Muscle of arm (tissue), 12 donors: Measurements from ENCODE around the gene SLC13A3. TPM values are rescaled to one million over a fixed set of nuclear protein-coding genes. Genes with fewer than 3 reads are reported as not detected.

Experiments used
- DNase-seq: peaks from one replicate; pipeline ENCODE4 v3.0.0-alpha.2; 2013
- polyA plus RNA-seq, 12 donors: library from polyadenylated mRNA; unstranded; fragments of 120-200 nt; gene quantifications; one replicate each; pipeline ENCODE4 v1.2.1, GENCODE V29; 2013; ENCODE audit not compliant: insufficient read length in 12 of 12

SLC13A3 gene
- polyA plus RNA-seq, 12 donors = 2.4 to 4.7 (median 3.3) TPM; not detected in 2

DNA sequence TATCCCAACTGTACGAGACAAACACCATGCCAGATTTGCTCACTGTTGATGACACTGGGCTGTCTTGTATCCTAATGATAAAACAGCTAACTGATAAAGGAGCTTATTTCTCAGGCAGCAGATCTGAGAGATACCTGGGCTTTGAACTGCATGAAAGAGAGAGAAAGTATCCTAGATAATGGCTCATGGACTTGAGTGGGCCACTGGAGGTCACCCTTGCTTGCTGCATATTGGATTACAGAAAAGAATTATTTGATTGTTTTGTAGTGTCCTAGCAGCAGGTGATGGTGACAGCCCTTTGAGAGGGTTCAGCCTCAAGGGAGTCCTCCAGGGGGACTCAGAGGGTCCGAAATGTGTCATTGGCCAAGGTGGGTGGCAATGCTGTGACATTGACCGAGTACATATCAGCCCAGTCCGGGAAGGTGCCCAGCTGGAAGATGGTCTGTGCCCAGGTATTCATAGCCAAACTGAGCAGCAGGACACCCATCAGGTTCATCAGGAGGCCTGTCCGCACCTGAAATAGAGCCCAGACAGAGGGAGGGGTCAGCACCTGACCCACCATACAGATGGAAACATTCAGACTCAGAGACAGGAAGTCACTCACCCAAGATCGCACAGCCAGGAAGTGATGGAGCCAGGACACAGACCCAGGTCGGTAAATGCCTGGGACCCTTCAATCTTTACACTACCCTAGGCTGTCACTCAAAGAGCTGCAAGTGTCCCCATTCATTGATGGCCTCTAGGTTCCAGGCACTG is 91.4 kb downstream of the SLC13A3 start:
- DNase-seq = no peak

DNA sequence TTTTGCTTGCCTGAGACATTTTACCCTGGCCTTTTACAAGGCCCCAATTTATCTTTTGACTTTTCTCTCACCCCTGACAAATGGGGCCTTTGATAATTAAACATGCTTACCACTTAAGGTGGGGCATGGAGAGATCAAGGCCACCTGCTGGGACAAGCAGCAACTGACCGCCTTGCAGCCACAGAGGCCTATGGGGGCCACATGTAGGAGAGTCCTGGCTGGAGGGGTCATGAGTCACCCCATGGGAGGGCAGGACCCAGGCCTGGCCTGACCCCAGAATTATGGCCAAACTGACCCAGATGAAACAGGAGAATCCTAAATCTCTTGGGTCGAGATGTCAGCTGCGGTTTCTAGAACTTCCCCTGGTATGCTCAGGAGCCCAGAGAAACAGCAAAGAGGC is 92.3 kb downstream of the SLC13A3 start:
- DNase-seq = no peak

DNA sequence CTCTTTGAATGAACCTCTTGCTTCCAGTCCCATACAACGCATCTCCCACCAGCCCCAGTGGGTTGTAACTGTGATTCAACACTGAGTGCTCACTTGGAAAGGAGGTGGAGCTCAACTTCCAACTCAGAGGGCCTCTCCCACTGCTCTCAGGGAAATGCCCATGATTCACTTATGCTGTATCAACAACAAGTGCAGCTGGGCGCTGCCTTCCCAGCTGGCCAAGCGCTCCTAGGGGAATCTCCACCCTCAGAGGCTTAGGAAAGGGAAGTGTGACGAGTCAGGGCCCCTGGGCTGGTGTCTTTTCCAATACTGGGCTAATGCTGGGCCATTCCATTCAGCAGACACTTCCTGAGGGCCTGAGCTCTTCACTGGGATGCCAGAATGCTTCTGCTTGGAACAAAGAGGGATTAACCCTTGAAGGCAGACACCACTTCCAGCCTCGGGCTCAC is 92.7 kb downstream of the SLC13A3 start:
- DNase-seq = no peak

DNA sequence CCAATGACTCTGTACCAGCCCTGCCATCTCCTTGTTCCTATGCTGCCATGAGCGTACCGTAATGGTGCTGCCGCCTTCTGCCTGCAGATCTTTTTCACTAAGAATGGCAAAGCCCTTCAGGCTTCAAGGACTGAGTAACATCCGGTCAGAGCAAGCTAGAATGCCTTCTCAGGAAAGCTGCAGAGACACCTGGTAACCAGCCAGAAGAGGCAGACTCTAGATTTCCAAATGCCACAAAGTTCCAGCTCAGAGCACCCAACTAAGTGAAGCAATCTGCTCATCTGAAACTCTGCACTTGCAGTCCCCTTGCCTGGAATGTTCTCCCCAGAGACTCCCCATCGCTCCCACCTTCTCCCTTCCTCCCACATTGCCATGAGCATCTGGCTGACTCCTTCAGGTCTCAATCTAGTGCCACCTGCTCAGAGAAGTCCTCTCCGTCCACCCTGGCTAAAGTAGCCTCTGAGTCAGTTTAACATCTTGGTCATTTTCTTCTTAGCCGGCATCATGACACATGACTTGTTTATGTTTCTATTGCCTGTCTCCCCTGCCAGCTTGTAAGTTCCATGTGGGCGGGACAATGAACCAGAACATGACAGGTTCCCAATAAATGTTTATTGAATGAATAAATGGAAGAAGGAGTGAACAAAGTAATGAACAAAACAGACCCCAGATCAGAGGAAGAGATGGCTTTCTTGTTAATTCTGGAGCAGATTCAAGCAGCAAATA is 93.9 kb downstream of the SLC13A3 start:
- no peak for DNase-seq

DNA sequence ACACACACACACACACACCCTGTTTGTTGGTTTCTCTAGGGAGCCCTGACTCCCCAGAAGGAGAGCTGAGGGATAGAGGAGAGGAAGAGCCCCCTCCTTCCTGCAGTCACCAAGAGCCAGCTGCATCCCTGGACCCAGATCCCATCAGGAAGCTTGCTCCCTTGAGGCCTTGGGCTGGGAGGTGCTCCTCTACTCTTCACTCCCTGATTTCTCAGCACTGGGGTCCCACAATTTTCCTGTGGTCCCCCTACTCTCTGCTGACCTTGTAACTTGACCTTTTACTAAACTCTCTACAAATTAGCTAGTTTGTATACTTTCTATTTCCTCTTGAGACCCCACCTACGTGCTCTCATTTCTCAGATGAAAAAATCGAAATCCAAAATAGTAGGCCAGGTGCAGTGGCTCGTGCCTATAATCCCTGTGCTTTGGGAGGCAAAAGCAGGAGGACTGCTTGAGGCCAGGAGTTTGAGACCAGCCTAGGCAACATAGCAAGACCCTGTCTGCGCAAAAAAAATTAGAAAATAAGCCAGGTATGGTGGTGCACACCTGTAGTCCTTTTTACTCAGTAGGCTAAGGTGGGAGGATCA is 95.8 kb downstream of the SLC13A3 start:
- DNase-seq = no peak

DNA sequence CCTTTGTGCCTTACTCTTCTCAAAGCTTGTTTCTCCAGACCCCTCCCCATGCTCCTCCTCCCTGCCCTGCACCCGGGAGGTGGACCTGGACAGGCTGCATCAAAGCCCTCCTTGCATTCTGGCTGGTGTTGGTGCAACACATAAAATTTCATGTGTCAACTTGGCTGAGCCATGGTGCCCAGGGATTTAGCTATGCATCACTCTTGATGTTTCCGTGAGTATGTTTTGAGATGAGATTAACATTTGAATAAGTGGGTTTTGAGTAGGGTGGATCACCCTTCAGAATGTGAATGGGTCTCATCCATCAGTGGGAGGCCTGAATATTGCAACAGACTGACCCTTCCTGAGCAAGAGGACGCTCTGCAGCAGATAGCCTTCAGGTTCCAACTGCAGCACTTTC is 96.4 kb downstream of the SLC13A3 start:
- DNase-seq = no peak

DNA sequence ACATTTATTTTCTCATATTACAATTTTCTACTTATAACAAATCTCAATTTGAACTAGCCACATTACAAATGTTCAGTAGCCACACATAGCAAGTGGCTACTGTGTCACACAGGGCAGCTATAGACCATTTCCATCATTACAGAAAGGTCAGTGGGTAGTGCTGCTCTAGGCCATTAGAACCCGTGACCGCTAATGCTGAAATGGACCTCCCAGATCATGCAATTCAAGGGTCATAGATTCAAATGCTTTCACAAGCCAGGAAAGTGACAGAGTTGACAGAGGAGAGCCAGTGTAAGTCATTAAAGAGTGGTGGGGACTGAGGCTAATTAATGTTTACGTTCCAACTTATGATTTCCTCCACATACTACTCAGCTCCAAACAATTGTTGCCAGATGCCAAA is 97.3 kb downstream of the SLC13A3 start:
- no peak for DNase-seq

DNA sequence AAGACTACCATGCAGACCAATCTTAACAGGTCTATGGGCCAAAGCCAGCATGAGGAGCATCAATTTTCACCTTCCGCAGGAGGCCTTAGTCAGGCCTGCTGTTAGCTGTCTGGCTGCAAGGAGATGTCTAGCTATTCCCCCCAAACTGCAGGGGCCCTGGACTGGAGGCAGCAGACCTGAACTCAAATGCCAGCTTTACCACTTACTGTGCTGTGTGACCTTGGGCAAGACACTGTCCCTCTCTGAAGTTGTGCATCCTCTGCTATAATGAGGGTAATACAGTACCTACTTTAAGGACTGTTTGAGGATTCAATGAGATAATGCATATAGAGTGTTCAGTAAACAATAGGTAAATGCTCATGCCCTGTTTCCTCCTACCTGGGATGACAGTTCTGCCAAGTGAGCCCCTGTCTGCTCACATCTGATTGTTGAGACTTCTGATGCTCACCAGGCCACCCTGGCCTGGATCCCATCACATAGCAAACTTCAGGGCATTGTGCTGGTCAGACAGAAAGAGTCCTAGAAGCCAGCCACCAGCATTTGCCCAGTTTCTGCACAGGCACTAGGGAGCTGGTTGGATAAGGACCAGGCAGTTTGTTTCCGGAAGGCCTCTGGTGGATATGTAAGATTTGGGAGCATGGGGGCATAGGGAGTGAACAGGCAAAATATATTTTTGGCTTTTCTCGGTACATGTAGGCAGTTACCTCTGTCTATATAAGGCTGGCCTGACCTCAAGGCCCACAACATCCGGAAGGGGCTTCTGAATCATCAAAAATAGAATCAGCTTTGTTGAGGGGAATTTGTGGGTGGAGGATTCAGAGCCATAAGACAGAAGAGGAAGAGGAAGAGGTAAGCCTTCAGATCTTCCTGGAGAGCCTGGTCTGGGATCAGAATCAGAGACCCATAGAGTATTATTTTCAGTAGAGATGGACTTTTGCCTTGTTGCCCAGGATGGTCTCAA is 98.5 kb downstream of the SLC13A3 start:
- no peak for DNase-seq

DNA sequence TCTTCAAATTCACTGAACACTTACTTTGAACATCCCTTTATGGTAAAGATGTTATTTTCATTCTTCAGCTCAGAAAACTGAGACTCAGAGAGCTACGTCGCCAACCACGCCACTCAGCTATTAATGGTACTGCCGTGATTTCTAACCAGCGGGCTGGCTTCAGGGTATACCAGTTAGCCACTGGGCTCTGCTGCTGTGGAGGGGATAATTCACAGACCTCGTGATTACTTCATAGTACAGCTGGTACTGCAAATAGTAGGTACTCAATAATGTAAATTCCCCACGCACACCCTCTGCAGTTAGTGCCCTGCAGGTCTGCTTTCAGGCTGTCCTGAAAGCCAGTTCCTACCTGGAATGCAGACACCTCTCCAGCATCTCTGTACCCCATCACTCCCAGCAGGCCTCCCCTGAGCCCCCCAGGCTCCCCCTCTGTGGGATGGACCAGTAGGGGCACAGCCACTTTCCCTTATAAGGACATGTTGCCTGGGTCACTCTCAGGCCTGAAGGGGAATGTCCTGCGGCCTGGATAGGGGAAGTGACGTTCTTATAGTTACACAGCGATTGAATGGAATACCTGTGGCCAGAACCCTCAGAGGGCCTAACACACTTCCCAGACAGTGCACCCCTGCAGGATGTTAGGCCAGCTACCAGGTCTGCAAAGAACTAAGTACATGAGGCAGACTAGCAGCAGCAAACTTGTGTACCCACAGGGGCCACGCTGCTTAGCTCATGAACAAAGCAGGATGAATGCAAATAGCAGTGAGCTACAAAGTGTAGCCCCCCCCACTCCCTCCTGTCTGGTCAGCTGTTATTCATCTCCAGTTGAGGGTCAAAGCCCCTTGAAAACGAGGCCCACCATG is 99.5 kb downstream of the SLC13A3 start:
- DNase-seq = no peak

DNA sequence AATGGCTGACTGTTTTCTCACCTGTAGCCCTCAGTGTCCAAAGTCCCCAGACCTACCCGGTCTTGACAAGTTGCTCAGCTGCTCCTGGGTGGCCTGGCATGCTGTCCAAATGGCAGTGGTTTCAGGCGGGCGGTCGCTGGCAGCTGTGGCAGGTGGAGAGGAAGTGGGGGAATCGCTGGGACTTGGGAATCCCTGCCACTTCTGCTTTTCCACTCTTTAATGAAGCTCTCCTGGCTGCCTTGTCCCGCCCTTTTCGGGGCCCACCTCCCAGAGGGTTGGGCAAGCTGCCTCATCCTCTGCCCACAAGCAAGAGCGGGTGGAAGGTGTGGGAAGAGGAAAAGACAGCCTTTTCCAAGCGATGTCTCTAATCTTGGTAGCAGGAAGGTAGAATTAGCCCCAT is 100.8 kb downstream of the SLC13A3 start, which contains the start of gene OCSTAMP:
TSS of gene OCSTAMP (minus strand) at position 194 of the 400 bp plus-strand sequence. CDS start at position 100, 94 bp downstream.
- no peak for DNase-seq

DNA sequence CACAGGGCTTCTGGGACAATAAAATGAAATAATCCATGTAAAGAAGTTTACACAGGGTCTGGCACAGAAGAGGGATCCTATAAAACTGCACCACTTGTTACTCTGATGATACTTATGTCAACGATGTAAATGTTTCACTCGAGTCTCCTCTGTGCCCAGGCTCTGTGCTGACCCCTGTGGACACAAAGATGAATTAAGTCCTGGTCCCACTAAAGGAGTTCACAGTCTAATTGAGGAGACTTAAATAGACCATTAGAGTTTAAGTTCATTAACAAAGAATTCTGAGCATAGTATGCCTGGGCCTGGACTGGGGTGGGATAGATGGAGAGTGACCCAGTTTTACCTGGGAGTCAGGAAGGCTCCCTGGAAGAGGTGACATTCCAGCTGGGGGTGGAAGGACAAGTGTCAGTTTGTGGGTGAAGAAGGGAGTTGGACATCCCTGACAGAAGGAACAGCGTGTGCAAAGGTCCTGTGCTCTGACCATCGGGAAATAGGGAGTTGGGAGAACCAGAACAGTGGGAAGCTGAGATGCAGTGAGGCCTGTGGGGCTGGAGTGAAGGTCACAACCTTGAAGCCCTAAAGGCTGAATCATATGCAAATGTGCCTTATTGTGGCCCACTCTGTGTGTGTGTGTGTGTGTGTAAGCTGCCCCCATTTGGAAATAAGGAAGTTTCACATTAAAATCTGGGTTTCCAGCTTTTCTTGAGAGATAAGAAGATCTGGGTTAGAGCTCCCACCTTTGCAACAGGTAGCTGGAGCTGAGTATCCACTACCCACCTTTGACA is 101.9 kb downstream of the SLC13A3 start:
- no peak for DNase-seq

DNA sequence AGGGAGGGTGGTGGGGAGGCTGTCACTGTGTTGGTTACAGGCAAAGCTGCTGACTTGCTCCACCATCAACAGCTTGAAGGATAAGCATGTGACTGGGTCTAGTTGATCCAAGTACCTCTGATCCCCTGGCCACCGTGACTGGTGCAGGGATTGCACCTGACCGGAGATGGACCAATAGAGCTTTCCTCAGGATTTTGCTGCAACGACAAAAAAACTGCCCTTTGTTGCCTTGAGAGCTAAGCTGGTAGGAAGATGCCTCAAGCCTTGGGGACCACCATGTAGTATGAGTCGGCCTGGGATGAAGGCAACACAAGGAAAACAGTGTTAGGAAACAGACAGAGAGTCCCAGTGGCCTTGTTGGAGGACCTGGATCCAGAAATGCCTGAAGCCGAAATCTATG is 102.6 kb downstream of the SLC13A3 start:
- no peak for DNase-seq

DNA sequence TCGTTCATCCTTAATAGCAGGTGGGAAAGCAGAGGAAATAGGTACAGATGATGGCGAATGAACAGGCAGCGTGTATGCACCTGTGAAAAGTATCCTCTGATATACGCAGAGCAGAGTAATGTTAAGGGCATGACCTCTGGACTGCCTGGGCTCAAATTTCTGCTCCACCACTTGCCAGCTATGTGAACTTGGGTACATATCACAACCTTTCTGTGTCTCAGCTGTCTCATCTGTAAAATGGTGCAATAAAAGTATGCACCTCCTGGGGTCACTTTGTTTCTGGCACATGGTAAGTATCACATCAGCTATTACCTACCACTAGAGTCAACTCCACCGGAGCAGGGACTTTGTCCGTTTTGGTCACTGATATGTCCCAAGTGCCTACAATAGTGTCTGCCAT is 103.3 kb downstream of the SLC13A3 start:
- DNase-seq = no peak

DNA sequence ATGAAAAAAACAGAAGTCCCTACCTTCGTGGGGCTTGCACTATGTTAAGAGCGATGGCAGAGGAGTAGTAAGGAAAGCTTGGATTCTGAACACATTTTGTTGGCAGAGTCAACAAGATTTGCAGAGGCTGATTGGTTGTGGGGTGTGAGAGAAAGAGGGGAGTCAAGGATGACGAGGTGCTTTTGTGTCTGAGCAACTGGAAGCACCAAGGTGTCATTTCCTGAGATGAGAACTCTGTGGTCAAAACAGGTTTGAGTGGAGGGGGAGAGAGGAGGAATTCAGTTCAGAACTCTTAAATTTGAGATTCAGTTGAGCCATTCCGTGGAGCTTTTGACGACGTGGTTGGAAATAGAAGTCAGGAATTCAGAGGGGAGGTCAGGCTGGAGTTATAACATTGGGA is 104.3 kb downstream of the SLC13A3 start:
- no peak for DNase-seq

DNA sequence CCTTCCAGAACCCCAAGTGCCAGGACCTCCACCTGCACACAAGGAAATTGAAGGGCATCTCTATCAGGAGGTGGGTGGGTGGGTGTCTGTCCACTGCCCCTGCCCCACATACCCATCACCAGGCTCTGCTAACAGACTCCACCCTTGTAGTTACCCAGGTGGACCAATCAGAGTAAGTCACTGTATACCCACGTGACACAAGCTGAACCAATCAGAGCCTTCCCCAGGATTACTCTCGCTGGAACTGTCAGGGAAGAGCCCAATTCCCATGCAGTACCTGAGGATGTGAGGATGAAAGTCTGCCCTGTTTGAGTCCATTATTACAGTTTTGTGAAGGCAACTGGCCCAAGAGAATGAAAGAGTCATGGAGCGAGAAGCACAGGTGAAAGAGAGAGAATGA is 105.0 kb downstream of the SLC13A3 start:
- no peak for DNase-seq

DNA sequence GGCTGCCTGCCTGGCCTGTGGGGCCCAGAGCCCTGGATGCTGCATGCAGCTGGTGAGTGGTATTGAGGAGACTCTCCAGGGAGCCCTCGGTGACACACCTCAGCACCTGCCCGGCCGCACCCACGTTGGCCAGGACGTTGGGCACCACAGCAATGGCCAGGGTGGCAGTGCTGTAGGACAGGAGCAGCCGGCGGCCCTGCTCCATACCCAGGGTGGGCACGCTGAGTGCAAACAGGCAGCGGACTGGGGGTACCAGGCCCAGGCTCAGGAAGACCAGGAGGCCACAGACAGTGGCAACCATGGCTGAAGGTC is 105.5 kb downstream of the SLC13A3 start:
- no peak for DNase-seq

DNA sequence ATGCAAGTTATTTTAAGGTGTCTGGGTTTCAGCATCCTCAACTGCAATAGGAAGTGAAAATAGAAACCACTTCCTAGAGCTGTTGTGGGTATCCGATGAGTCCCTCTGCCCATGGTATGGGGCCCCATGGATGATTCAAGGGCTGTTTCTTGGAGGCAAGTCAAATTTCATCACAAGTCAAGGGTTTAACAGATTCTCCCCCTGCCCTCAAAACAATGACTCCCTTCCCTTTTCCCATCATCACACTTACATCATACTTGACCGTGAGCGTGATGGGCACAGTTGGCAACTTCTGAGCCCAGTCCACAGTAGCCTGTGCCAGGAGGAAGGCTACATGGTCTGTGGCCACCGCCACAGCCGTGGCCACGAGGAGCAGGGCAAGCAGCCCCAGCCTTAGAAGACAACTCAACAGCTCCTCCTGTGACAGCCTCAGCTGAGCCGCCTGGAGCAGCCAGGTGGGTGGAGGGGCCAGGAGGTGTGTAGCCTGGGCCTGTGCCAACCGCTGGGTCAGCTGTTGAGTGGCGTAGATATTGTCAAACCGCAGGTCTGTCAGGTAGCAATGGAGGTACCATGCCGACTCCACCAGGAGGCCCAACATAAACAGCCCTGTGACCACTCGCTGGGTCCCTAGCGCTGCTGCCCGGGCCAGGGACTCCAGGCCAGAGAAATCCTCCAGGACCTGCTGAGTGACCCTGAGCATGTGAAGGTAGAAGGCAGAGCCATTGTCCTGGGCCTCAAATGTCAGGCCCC is 106.0 kb downstream of the SLC13A3 start:
- no peak for DNase-seq

DNA sequence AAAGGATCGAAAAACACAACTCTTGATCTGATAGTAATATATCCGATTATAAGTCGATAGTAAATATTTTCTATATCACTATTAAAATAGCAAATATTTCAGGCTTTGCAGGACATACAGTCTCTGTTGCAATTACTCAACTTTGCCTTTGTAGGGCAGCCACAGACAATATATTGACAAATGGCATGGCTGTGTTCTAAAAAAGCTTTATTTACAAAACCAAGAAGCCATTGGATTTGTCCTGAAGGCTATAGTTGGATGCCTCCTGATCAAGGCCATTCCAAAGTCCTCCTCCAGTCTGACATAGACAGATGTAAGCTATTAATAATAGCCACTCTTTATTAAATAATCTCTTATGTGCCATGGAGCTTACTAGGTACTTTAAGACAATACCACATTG is 106.7 kb downstream of the SLC13A3 start:
- no peak for DNase-seq

DNA sequence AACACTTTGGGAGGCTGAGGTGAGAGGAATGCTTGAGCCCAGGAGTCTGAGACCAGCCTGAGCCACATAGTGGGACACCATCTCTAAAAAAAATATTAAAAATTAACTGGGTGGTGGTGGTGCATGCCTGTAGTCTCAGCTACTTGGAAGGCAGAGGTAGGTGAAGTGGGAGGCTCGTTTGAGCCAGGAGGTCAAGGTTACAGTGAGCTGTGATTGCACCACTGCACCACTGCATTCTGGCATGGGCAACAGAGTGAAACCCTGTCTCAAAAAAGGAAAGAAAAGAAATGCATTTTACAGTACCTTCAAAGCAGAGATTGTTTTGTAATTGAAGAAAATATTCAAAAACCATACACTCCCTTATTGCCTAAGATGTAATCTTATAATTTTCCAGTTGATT is 107.3 kb downstream of the SLC13A3 start:
- DNase-seq = no peak
